ENCODE results near the gene MISP. TPM values are rescaled to one million over a fixed set of nuclear protein-coding genes. Genes with fewer than 3 reads are reported as not detected.

The MISP gene
- total and polyA plus RNA-seq, 2 of the 4 experiments (the other 2 are of a cell fraction) = not detected

DNA sequence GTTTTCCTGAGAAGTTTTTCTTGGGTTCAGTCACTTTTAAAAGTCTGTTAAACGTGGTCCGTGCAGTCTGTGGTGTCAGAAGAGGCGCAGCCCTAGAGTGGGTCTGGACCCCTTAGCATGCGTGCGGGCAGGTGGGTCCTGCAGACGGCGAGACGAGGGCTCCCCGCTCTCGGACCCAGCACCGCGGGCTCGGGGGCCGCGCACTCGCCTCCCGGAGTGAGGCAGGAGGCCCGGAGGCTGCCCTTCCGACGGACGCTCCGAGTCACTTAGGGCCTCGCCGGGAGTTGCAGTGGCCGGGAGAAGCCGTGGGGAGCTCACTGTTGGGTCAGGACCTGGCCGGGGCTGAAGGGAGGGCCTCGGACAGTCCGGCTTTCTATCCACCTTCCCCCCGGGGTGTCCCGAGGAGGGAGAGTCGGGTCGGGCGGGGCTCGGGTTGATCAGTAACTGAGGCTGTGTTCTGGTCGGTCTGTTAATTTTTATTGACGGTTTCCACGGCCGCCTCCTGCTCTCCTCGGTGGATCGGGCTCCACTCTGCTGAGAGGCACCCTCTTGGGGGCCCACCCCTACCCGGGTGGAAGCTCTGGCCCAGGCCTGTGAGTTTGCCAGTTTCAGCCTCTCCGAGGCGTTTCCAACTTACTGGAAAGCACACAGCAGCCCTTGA is 47.6 kb downstream of the MISP start:
- Histone ChIP-seq H4K8ac (ENCODE audit: low read depth in 2 of 2, low read length in 2 of 2) (no peak overlapping the region; a peak in 1 of 4 replicates), H4K20me1 (ENCODE audit: insufficient read depth, low read length) (peaks cover 57% of the 10 kb centered on the region), H4K91ac (ENCODE audit: insufficient read depth, low read depth, low read length) (peak overlapping the region; percentile 9), H2AFZ (replicated peaks; ENCODE audit: low read length, poor library complexity) (peak overlapping the region; percentile 2), H3K4ac (ENCODE audit: low read depth, low read length) (peak overlapping the region; percentile 81), H3K4me3 (ENCODE audit: insufficient read depth, low read depth, low read length) (peak overlapping the region; percentile 94), H2BK15ac (ENCODE audit: low read depth, low read length) (no peak overlapping the region), H2AK9ac (replicated peaks; ENCODE audit: low read depth, low read length, poor library complexity) (peak overlapping the region; percentile 56), H2BK120ac (ENCODE audit: low read depth, low read length) (no peak overlapping the region), H3K4me2 (ENCODE audit: low read depth, low read length) (peak overlapping the region; percentile 96), H3K9me1 (ENCODE audit: insufficient read depth, low read length) (peaks cover 11% of the 10 kb centered on the region; the same call in 1 of the 2 replicates), H2BK20ac (ENCODE audit: low read depth, low read length) (no peak overlapping the region), H3K9ac (ENCODE audit: low read depth, low read length) (peak overlapping the region; percentile 98), H4K5ac (ENCODE audit: low read depth, low read length) (0 out of 2 replicates have a peak overlapping the region, but pooled peaks have one; percentile 10), H3K23ac (ENCODE audit: low read depth, low read length) (peak overlapping the region; percentile 48), H3K9me3 (ENCODE audit: control insufficient read depth, insufficient read depth, low read length) (no peaks in the 10 kb centered on the region), H3K27me3 (ENCODE audit: control insufficient read depth, insufficient read depth, low read length) (no peaks in the 10 kb centered on the region), H3K36me3 (ENCODE audit: control insufficient read depth, insufficient read depth, low read length) (peaks cover 31% of the 10 kb centered on the region), H3K79me1 (ENCODE audit: low read depth in 1 of 2, low read length in 2 of 2) (peaks cover 0 to 8% of the 10 kb centered on the region in 2 experiments; a peak in 1 of 4 replicates), H3K56ac (ENCODE audit: extremely low read depth, insufficient read depth, low read length) (peak overlapping the region; percentile 90), H3K14ac (replicated peaks; ENCODE audit: low read depth, low read length) (peak overlapping the region; percentile 84), H3K18ac (ENCODE audit: low read depth, low read length) (no peak overlapping the region), H2BK5ac (ENCODE audit: low read depth, low read length, poor library complexity, severe bottlenecking) (peak overlapping the region; percentile 48), H3K27ac (ENCODE audit: insufficient read depth, low read length) (peak overlapping the region; percentile 85), H3K4me1 (ENCODE audit: control insufficient read depth, insufficient read depth, low read length) (peaks cover 30% of the 10 kb centered on the region), H2AK5ac (ENCODE audit: low read depth, low read length) (peak overlapping the region; percentile 86)
- ChIA-PET POLR2A (ENCODE audit: unreplicated experiment) (no interaction called here), CTCF (no interaction called here)
- DNase-seq (no peak), ATAC-seq (ENCODE audit: low read depth) (no peak)
- dilution Hi-C loops (cut with HindIII; ENCODE audit: low sequenced_read_pairs, unreplicated experiment) (no loop called here), intact Hi-C loops (cut with micrococcal nuclease) (loop anchor here (2.0 kb wide), 1 partner anchor 28 kb away; no protein-coding TSS in a partner anchor), in situ Hi-C loops (cut with MboI; ENCODE audit: low sequenced_read_pairs) (no loop called here)
- no TSS peak for BruUV-seq (replicated peaks)
- TF ChIP-seq RCOR1 (IDR thresholded peaks at IDR 0.05; ENCODE audit: insufficient replicate concordance, low read length) (no peak), BHLHE40 (IDR thresholded peaks at IDR 0.05; ENCODE audit: low read depth, low read length) (no peak), FOS (IDR thresholded peaks at IDR 0.05; ENCODE audit: low read depth, low read length) (no peak), CHD1 (IDR thresholded peaks at IDR 0.05; ENCODE audit: low read depth, low read length) (peak; percentile 26; the same call in 1 of the 2 replicates), POLR2A (IDR thresholded peaks at IDR 0.05; ENCODE audit: low read depth, low read length) (no peak)
- WGBS, 2 experiments (ENCODE audit: extremely low coverage in 2 of 2, insufficient read length in 1 of 2) = 2% methylated on average over 8 of the region's 44 CpGs; no CpG with 5 or more reads in 1 of the 2 experiments
